Neural progenitor cell (in vitro differentiated cells): Measurements from ENCODE around the gene CTSK. TPM values are rescaled to one million over a fixed set of nuclear protein-coding genes. Genes with fewer than 3 reads are reported as not detected.
A peak's percentile ranks its signal among the peaks of the same experiment; 100 is the strongest.

Experiments
- DNase-seq: peaks from one replicate; pipeline ENCODE4 v3.0.0-alpha.2; 2016; ENCODE audit warnings: low spot score
- H2AFZ ChIP-seq: fragments of 200-600 bp; sonication (generic); replicated peaks from 2 replicates; pipeline ENCODE4 v1.6.1; 2016; ENCODE audit warnings: antibody characterized with exemption
- H3F3A ChIP-seq: fragments of 200-600 bp; sonication (generic); 2 replicates; pipeline ENCODE4 v1.6.1; 2016; ENCODE audit warnings: antibody characterized with exemption, low read depth
- H3K27ac ChIP-seq: fragments of 200-600 bp; sonication (generic); 2 replicates; pipeline ENCODE4 v1.5.1; 2016; ENCODE audit warnings: mild to moderate bottlenecking
- H3K27me3 ChIP-seq: fragments of 200-600 bp; sonication (generic); 2 replicates; pipeline ENCODE4 v1.6.1; 2016; ENCODE audit warnings: mild to moderate bottlenecking, moderate library complexity
- H3K36me3 ChIP-seq: fragments of 200-600 bp; sonication (generic); 2 replicates; pipeline ENCODE4 v1.5.1; 2016
- H3K4me1 ChIP-seq: fragments of 200-600 bp; sonication (generic); 2 replicates; pipeline ENCODE4 v1.6.1; 2016; ENCODE audit warnings: mixed run types
- H3K4me2 ChIP-seq: fragments of 200-600 bp; sonication (generic); 2 replicates; pipeline ENCODE4 v1.6.1; 2016
- H3K4me3 ChIP-seq: fragments of 200-600 bp; sonication (generic); 2 replicates; pipeline ENCODE4 v1.5.1; 2016
- H3K79me2 ChIP-seq: fragments of 200-600 bp; sonication (generic); 2 replicates; pipeline ENCODE4 v1.6.1; 2016; ENCODE audit warnings: low read depth
- H3K9ac ChIP-seq: fragments of 200-600 bp; sonication (generic); 2 replicates; pipeline ENCODE4 v1.6.1; 2016
- H3K9me3 ChIP-seq: fragments of 200-600 bp; sonication (generic); 2 replicates; pipeline ENCODE4 v1.5.1; 2016; ENCODE audit warnings: low read depth
- H4K20me1 ChIP-seq: fragments of 200-600 bp; sonication (generic); 2 replicates; pipeline ENCODE4 v1.6.1; 2016; ENCODE audit warnings: low read depth
- H3K27ac Mint-ChIP-seq: 3 replicates; pipeline ENCODE4 v1.8.0; 2021; ENCODE audit warnings: mixed read lengths
- H3K27me3 Mint-ChIP-seq: 2 replicates; pipeline ENCODE4 v1.8.0; 2022; ENCODE audit warnings: low read depth, mild to moderate bottlenecking, inconsistent platforms, moderate library complexity, mixed read lengths; ENCODE audit not compliant: insufficient read depth
- H3K36me3 Mint-ChIP-seq: 3 replicates; pipeline ENCODE4 v1.8.0; 2021; ENCODE audit warnings: mixed read lengths
- H3K4me1 Mint-ChIP-seq: 3 replicates; pipeline ENCODE4 v1.8.0; 2021; ENCODE audit warnings: mixed read lengths
- H3K4me3 Mint-ChIP-seq: 3 replicates; pipeline ENCODE4 v1.8.0; 2021; ENCODE audit warnings: mild to moderate bottlenecking, moderate library complexity, mixed read lengths
- H3K9me3 Mint-ChIP-seq: 3 replicates; pipeline ENCODE4 v1.8.0; 2020; ENCODE audit warnings: mixed read lengths
- CTCF ChIP-seq: fragments of 200-600 bp; sonication (generic); IDR thresholded peaks from 2 replicates; pipeline ENCODE4 v1.5.1; 2017; ENCODE audit warnings: antibody characterized with exemption, mild to moderate bottlenecking
- EZH2 ChIP-seq: fragments of 200-600 bp; sonication (generic); IDR thresholded peaks from 2 replicates; pipeline ENCODE4 v1.6.1; 2017; ENCODE audit warnings: antibody characterized with exemption, mild to moderate bottlenecking, moderate library complexity
- EZH2phosphoT487 ChIP-seq: fragments of 200-600 bp; sonication (generic); IDR thresholded peaks from 2 replicates; pipeline ENCODE4 v1.6.1; 2017; ENCODE audit warnings: antibody characterized with exemption
- total RNA-seq: library from RNA; depleted of rRNA; stranded (reverse); fragments of >200 nt; gene quantifications from 2 replicates; pipeline ENCODE4 v1.2.3, GENCODE V29; 2015; ENCODE audit warnings: low replicate concordance

CTSK gene
- total RNA-seq, 1 donor from 2014 or later: 6.7 TPM

GRCh38 chr1:150762552-150762951, 45.5 kb downstream of the CTSK start:
- Histone ChIP-seq H3K27ac (no peak overlapping the region), H3K4me3 (no peak overlapping the region), H3K36me3 (no peaks in the 10 kb centered on the region), H3K4me2 (no peak overlapping the region), H3K9ac (no peak overlapping the region), H4K20me1 (no peaks in the 10 kb centered on the region), H3F3A (no peaks in the 10 kb centered on the region), H3K4me1 (no peaks in the 10 kb centered on the region), H3K27me3 (no peaks in the 10 kb centered on the region), H2AFZ (no peak overlapping the region), H3K79me2 (no peaks in the 10 kb centered on the region), H3K9me3 (no peaks in the 10 kb centered on the region)
- Mint-ChIP-seq H3K4me1 (peaks cover 4% of the 10 kb centered on the region), H3K9me3 (peaks cover 8% of the 10 kb centered on the region), H3K4me3 (no peak overlapping the region), H3K27me3 (no peaks in the 10 kb centered on the region), H3K36me3 (peaks cover 3% of the 10 kb centered on the region), H3K27ac (no peak overlapping the region)
- no peak for DNase-seq
- TF ChIP-seq CTCF (no peak), EZH2 (no peak), EZH2phosphoT487 (no peak)

GRCh38 chr1:150761801-150762200, 46.3 kb downstream of the CTSK start:
- Histone ChIP-seq H3K27me3 (no peaks in the 10 kb centered on the region), H3K9ac (no peak overlapping the region), H4K20me1 (no peaks in the 10 kb centered on the region), H3K27ac (no peak overlapping the region), H3F3A (no peaks in the 10 kb centered on the region), H3K36me3 (no peaks in the 10 kb centered on the region), H3K4me3 (no peak overlapping the region), H2AFZ (no peak overlapping the region), H3K4me2 (no peak overlapping the region), H3K4me1 (no peaks in the 10 kb centered on the region), H3K79me2 (no peaks in the 10 kb centered on the region), H3K9me3 (no peaks in the 10 kb centered on the region)
- H3K4me3 Mint-ChIP-seq: no peak overlapping the region
- peaks cover 4% of the 10 kb centered on the region for H3K4me1 Mint-ChIP-seq
- H3K27me3 Mint-ChIP-seq: no peaks in the 10 kb centered on the region
- no peak for DNase-seq
- TF ChIP-seq EZH2 (no peak), CTCF (no peak), EZH2phosphoT487 (no peak)
- peaks cover 3% of the 10 kb centered on the region for H3K36me3 Mint-ChIP-seq
- no peak overlapping the region for H3K27ac Mint-ChIP-seq
- H3K9me3 Mint-ChIP-seq: peaks cover 8% of the 10 kb centered on the region

- H3K9ac ChIP-seq: no peak overlapping the region
- TF ChIP-seq CTCF: no peak
- no peaks in the 10 kb centered on the region for H3K27me3 Mint-ChIP-seq
- no peaks in the 10 kb centered on the region for H3F3A ChIP-seq
- no peaks in the 10 kb centered on the region for H3K9me3 ChIP-seq
- peaks cover 8% of the 10 kb centered on the region for H3K9me3 Mint-ChIP-seq
- no peaks in the 10 kb centered on the region for H3K4me1 ChIP-seq
- no peaks in the 10 kb centered on the region for H4K20me1 ChIP-seq
- no peak for DNase-seq
- no peak overlapping the region for H3K4me2 ChIP-seq
- H3K4me3 Mint-ChIP-seq: no peak overlapping the region
- H3K27me3 ChIP-seq: no peaks in the 10 kb centered on the region
- H3K27ac Mint-ChIP-seq: no peak overlapping the region
- H3K36me3 ChIP-seq: no peaks in the 10 kb centered on the region
- H3K4me1 Mint-ChIP-seq: no peaks in the 10 kb centered on the region
- H3K4me3 ChIP-seq: no peak overlapping the region
- H2AFZ ChIP-seq: no peak overlapping the region
- H3K27ac ChIP-seq: no peak overlapping the region
- H3K79me2 ChIP-seq: no peaks in the 10 kb centered on the region
- H3K36me3 Mint-ChIP-seq: peaks cover 3% of the 10 kb centered on the region
Observed at GRCh38 chr1:150760013-150760412, 48.0 kb downstream of the CTSK start.

DNA sequence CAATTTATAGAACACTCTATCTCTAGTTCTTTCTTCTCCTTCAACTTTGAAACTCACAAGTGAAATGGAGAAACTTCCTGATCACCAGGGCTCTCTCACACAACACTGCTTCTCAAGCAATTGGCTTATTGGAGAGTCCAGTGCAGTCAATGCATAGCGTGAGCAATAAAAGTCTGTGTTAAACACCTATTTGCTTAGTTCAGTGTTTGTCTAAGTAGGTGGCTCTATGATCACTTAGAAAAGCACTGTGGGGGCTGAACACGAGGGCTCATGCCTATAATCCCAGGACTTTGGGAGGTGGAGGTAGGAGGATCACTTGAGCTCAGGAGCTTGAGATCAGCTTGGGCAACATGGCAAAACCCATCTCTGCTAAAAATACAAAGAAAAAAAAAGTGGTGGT, 54.6 kb downstream of the CTSK start:
- Mint-ChIP-seq H3K27ac (no peak overlapping the region), H3K36me3 (no peaks in the 10 kb centered on the region), H3K9me3 (no peaks in the 10 kb centered on the region), H3K27me3 (no peaks in the 10 kb centered on the region), H3K4me3 (no peak overlapping the region), H3K4me1 (no peaks in the 10 kb centered on the region)
- H3K36me3 ChIP-seq: no peaks in the 10 kb centered on the region
- no peaks in the 10 kb centered on the region for H3K79me2 ChIP-seq
- no peak overlapping the region for H3K9ac ChIP-seq
- H3K27me3 ChIP-seq: no peaks in the 10 kb centered on the region
- no peaks in the 10 kb centered on the region for H4K20me1 ChIP-seq
- no peak overlapping the region for H3K27ac ChIP-seq
- TF ChIP-seq EZH2: no peak
- TF ChIP-seq CTCF: no peak
- no peak for TF ChIP-seq EZH2phosphoT487
- H3K9me3 ChIP-seq: no peaks in the 10 kb centered on the region
- H3F3A ChIP-seq: no peaks in the 10 kb centered on the region
- H2AFZ ChIP-seq: peak overlapping the region; percentile 40
- no peaks in the 10 kb centered on the region for H3K4me1 ChIP-seq
- H3K4me2 ChIP-seq: no peak overlapping the region
- DNase-seq: no peak
- H3K4me3 ChIP-seq: no peak overlapping the region
